ENCODE data around the gene PCDH19.

The PCDH19 gene

GRCh38 chrX:100289066-100289558, 121.0 kb downstream of the PCDH19 start:
- DNase-seq, result peak; percentile 65

DNA sequence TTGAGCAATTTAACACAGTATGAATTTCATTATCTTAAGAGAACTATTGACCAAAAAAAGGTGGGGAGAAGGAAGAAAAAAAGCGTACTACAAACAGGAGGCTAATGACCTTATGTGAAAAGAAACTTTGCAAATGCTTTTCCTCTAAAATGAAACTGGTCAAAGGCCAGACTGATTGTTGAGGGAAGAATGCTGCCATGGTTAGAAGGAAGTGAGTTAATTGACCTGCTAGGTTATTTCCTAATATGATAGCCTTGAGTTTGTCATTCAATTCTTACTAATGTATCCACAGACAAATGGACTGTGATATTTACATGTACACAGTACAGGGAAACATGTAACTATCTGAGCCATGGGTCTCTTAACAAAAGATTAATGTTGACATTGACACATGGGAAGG, 132.8 kb downstream of the PCDH19 start:
- DNase-seq, result no peak

GRCh38 chrX:100274916-100275315, 135.2 kb downstream of the PCDH19 start:
- DNase-seq, result peak; percentile 43

GRCh38 chrX:100265179-100265578, 144.9 kb downstream of the PCDH19 start:
- no peak for DNase-seq

GRCh38 chrX:100264200-100264599, 145.9 kb downstream of the PCDH19 start:
- no peak for DNase-seq

GRCh38 chrX:100263650-100264049, 146.4 kb downstream of the PCDH19 start:
- no peak for DNase-seq

- no peak for DNase-seq
Observed at GRCh38 chrX:100248885-100249493, 161.1 kb downstream of the PCDH19 start.

GRCh38 chrX:100247826-100248225, 162.2 kb downstream of the PCDH19 start:
- DNase-seq, result no peak

DNA sequence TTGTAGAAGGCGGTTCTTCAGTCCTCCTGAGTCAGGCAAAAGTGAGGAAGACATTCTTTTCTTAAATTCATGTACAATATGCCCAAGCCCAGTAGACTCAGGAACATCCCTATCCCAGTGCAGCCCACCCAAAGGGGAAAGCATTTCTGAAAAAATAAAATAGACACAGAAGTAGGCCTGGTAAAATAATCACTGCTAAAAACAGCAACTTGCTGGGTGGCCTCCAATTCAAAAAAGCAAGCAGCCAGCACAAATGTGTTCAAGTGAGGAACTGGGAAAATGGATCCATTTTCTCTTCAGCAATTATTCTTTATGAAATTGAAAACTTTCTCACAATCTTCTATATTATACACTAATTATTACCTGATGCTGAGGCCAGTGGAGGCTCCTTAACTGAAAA, 165.4 kb downstream of the PCDH19 start:
- no peak for DNase-seq

Measured in NCI-H69 (cell line).